Neural cell (in vitro differentiated cells): Measurements from ENCODE around the gene RCC2. TPM values are rescaled to one million over a fixed set of nuclear protein-coding genes. Genes with fewer than 3 reads are reported as not detected.

ENCODE experiments used
- H2AFZ ChIP-seq: fragments of 200-600, 300-800 bp; sonication (generic), shearing (Covaris generic); 2 replicates; pipeline ENCODE4 v1.6.0; 2014; ENCODE audit warnings: low read depth, mild to moderate bottlenecking, antibody characterized with exemption, low read length, moderate library complexity
- H3F3A ChIP-seq: fragments of 200-600 bp; shearing (Covaris generic); 2 replicates; pipeline ENCODE4 v1.6.1; 2016; ENCODE audit warnings: mild to moderate bottlenecking, moderate library complexity, mixed read lengths, antibody characterized with exemption, low read length; ENCODE audit not compliant: insufficient read depth, poor library complexity, severe bottlenecking
- H3K27ac ChIP-seq: fragments of 200-600, 300-800 bp; sonication (generic), shearing (Covaris generic); 2 replicates; pipeline ENCODE4 v1.5.1; 2014; ENCODE audit warnings: mild to moderate bottlenecking, low read length, moderate library complexity
- H3K27me3 ChIP-seq: fragments of 300-800, 200-600 bp; sonication (generic), shearing (Covaris generic); 2 replicates; pipeline ENCODE4 v1.6.0; 2014; ENCODE audit warnings: mild to moderate bottlenecking, low read depth, low read length, moderate library complexity; ENCODE audit not compliant: insufficient read depth
- H3K36me3 ChIP-seq: fragments of 300-800, 200-600 bp; sonication (generic), shearing (Covaris generic); 2 replicates; pipeline ENCODE4 v1.5.1; 2014; ENCODE audit warnings: mild to moderate bottlenecking, antibody characterized with exemption, low read length, moderate library complexity; ENCODE audit not compliant: insufficient read depth
- H3K4me2 ChIP-seq: fragments of 300-800, 200-600 bp; sonication (generic), shearing (Covaris generic); 2 replicates; pipeline ENCODE4 v1.6.0; 2014; ENCODE audit warnings: mild to moderate bottlenecking, low read length
- H3K4me3 ChIP-seq: fragments of 300-800, 200-600 bp; sonication (generic), shearing (Covaris generic); 2 replicates; pipeline ENCODE4 v1.5.1; 2014; ENCODE audit warnings: mild to moderate bottlenecking, low read length, moderate library complexity
- H3K79me2 ChIP-seq: fragments of 200-600 bp; shearing (Covaris generic); replicated peaks from 2 replicates; pipeline ENCODE4 v1.6.0; 2014; ENCODE audit warnings: mild to moderate bottlenecking, low read length, moderate library complexity; ENCODE audit not compliant: insufficient read depth
- H3K9ac ChIP-seq: fragments of 300-800, 200-600 bp; sonication (generic), shearing (Covaris generic); 2 replicates; pipeline ENCODE4 v1.6.1; 2016; ENCODE audit warnings: mild to moderate bottlenecking, low read length, mixed read lengths
- H3K9me2 ChIP-seq: fragments of 200-600 bp; shearing (Covaris generic); 2 replicates; pipeline ENCODE4 v1.6.1; 2016; ENCODE audit warnings: mild to moderate bottlenecking, low read length, mixed read lengths; ENCODE audit not compliant: insufficient read depth
- H3K9me3 ChIP-seq: fragments of 200-600, 300-800 bp; sonication (generic), shearing (Covaris generic); 2 replicates; pipeline ENCODE4 v1.6.1; 2016; ENCODE audit warnings: mild to moderate bottlenecking, mixed run types, low read length, moderate library complexity, mixed read lengths
- H4K20me1 ChIP-seq: fragments of 200-600 bp; shearing (Covaris generic); 2 replicates; pipeline ENCODE4 v1.6.1; 2016; ENCODE audit warnings: mild to moderate bottlenecking, mixed run types; ENCODE audit not compliant: insufficient read depth
- EP300 ChIP-seq: fragments of 450-650 bp; conservative IDR thresholded peaks from 2 replicates; pipeline ENCODE4 v1.6.1; 2014; ENCODE audit warnings: antibody characterized with exemption, mild to moderate bottlenecking, moderate library complexity; ENCODE audit not compliant: poor library complexity, severe bottlenecking
- EZH2 ChIP-seq: fragments of 200-600, 300-800 bp; shearing (Covaris generic), sonication (generic); IDR thresholded peaks from 2 replicates; pipeline ENCODE4 v1.6.1; 2014; ENCODE audit warnings: antibody characterized with exemption, low read length, borderline replicate concordance, mild to moderate bottlenecking; ENCODE audit not compliant: insufficient read depth, poor library complexity, severe bottlenecking
- MXI1 ChIP-seq: fragments of 450-650 bp; conservative IDR thresholded peaks from 2 replicates; pipeline ENCODE4 v1.6.1; 2014; ENCODE audit warnings: antibody characterized with exemption, mild to moderate bottlenecking; ENCODE audit not compliant: poor library complexity, severe bottlenecking
- POLR2AphosphoS5 ChIP-seq: IDR thresholded peaks from 2 replicates; pipeline ENCODE4 v1.6.1; 2012
- RAD21 ChIP-seq: fragments of 450-650 bp; conservative IDR thresholded peaks from 2 replicates; pipeline ENCODE4 v1.6.1; 2014; ENCODE audit warnings: antibody characterized with exemption, mild to moderate bottlenecking, moderate library complexity
- TAF1 ChIP-seq: IDR thresholded peaks from 2 replicates; pipeline ENCODE4 v1.6.1; 2012; ENCODE audit warnings: low read depth
- polyA plus RNA-seq: library from polyadenylated mRNA; depleted of rRNA; stranded (reverse); fragments of >200 nt; gene quantifications from 2 replicates; pipeline ENCODE4 v1.2.3, GENCODE V29; 2014
- TF ChIP-seq, protein P1 (sequence below): fragments of 450-650 bp; IDR thresholded peaks from 2 replicates; pipeline ENCODE4 v1.5.1; 2014; ENCODE audit warnings: antibody characterized with exemption, mild to moderate bottlenecking, moderate library complexity; ENCODE audit not compliant: poor library complexity, severe bottlenecking
- TF ChIP-seq, protein P2 (sequence below): IDR thresholded peaks from 2 replicates; pipeline ENCODE4 v1.6.1; 2012; ENCODE audit warnings: borderline replicate concordance

The RCC2 gene
- polyA plus RNA-seq, 1 donor from 2014 or later: 34.4 TPM

DNA sequence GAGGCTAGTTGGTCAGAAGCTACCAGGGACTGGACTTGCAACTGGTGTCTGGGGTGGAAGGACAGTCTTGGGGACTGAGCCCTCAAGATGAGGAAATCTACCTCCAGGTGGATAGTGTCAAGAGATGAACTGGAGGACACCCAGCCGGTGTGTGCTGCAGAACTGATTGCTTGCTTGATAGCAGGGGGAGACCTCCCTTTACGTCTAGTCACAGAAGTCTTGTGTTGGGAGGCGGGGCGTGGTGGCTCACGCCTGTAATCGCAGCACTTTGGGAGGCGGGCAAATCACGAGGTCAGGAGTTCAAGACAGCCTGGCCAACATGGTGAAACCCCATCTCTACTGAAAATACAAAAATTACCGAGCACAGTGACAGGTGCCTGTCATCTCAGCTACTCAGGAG, 4.9 kb downstream of the RCC2 start:
- no peak overlapping the region for H3K4me3 ChIP-seq
- no peak overlapping the region for H3K4me2 ChIP-seq

DNA sequence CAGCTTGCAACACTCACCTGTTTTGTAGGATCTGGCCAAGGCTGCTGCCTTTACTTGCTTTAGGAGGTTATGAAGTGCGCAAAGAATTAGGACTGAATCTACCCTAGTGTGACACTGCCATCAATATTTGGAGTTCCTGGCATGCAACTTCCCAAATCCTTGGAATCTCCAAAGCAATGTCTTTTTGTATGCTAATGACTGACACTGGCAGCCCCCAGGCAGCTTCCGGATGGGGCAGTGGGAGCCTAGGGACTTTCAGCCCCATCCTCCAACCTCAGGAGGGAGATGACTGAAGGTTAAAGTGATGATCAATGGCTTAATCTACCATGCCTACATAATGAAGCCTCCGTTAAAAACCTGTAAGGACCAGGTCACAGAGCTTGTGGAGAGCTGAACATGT, 5.5 kb downstream of the RCC2 start:
- H3K4me2 ChIP-seq: no peak overlapping the region
- peaks cover 5% of the 10 kb centered on the region for H3K36me3 ChIP-seq
- no peak overlapping the region for H2AFZ ChIP-seq
- TF ChIP-seq MXI1 (no peak), TAF1 (no peak), POLR2AphosphoS5 (no peak)
- H3K27ac ChIP-seq: no peak overlapping the region
- peaks cover 58% of the 10 kb centered on the region for H3K79me2 ChIP-seq
- no peaks in the 10 kb centered on the region for H4K20me1 ChIP-seq
- H3K9me3 ChIP-seq: no peaks in the 10 kb centered on the region
- no peaks in the 10 kb centered on the region for H3K9me2 ChIP-seq
- H3K4me3 ChIP-seq: no peak overlapping the region
- no peak overlapping the region for H3K9ac ChIP-seq
- no peaks in the 10 kb centered on the region for H3K27me3 ChIP-seq
- no peaks in the 10 kb centered on the region for H3F3A ChIP-seq

More for the DNA sequence above, 4.9 kb downstream of the RCC2 start:
- Histone ChIP-seq H3K79me2 (peaks cover 59% of the 10 kb centered on the region), H3K27ac (no peak overlapping the region), H2AFZ (no peak overlapping the region), H3K27me3 (no peaks in the 10 kb centered on the region), H3K9ac (no peak overlapping the region), H3K9me3 (no peaks in the 10 kb centered on the region), H3K36me3 (peaks cover 5% of the 10 kb centered on the region), H3K9me2 (no peaks in the 10 kb centered on the region), H4K20me1 (no peaks in the 10 kb centered on the region), H3F3A (no peaks in the 10 kb centered on the region)
- TF ChIP-seq EZH2: no peak
- TF ChIP-seq, protein P1, sequence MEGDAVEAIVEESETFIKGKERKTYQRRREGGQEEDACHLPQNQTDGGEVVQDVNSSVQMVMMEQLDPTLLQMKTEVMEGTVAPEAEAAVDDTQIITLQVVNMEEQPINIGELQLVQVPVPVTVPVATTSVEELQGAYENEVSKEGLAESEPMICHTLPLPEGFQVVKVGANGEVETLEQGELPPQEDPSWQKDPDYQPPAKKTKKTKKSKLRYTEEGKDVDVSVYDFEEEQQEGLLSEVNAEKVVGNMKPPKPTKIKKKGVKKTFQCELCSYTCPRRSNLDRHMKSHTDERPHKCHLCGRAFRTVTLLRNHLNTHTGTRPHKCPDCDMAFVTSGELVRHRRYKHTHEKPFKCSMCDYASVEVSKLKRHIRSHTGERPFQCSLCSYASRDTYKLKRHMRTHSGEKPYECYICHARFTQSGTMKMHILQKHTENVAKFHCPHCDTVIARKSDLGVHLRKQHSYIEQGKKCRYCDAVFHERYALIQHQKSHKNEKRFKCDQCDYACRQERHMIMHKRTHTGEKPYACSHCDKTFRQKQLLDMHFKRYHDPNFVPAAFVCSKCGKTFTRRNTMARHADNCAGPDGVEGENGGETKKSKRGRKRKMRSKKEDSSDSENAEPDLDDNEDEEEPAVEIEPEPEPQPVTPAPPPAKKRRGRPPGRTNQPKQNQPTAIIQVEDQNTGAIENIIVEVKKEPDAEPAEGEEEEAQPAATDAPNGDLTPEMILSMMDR: no peak
- TF ChIP-seq TAF1: no peak
- no peak for TF ChIP-seq RAD21
- TF ChIP-seq MXI1: no peak
- TF ChIP-seq, protein P2, sequence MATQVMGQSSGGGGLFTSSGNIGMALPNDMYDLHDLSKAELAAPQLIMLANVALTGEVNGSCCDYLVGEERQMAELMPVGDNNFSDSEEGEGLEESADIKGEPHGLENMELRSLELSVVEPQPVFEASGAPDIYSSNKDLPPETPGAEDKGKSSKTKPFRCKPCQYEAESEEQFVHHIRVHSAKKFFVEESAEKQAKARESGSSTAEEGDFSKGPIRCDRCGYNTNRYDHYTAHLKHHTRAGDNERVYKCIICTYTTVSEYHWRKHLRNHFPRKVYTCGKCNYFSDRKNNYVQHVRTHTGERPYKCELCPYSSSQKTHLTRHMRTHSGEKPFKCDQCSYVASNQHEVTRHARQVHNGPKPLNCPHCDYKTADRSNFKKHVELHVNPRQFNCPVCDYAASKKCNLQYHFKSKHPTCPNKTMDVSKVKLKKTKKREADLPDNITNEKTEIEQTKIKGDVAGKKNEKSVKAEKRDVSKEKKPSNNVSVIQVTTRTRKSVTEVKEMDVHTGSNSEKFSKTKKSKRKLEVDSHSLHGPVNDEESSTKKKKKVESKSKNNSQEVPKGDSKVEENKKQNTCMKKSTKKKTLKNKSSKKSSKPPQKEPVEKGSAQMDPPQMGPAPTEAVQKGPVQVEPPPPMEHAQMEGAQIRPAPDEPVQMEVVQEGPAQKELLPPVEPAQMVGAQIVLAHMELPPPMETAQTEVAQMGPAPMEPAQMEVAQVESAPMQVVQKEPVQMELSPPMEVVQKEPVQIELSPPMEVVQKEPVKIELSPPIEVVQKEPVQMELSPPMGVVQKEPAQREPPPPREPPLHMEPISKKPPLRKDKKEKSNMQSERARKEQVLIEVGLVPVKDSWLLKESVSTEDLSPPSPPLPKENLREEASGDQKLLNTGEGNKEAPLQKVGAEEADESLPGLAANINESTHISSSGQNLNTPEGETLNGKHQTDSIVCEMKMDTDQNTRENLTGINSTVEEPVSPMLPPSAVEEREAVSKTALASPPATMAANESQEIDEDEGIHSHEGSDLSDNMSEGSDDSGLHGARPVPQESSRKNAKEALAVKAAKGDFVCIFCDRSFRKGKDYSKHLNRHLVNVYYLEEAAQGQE: no peak

DNA sequence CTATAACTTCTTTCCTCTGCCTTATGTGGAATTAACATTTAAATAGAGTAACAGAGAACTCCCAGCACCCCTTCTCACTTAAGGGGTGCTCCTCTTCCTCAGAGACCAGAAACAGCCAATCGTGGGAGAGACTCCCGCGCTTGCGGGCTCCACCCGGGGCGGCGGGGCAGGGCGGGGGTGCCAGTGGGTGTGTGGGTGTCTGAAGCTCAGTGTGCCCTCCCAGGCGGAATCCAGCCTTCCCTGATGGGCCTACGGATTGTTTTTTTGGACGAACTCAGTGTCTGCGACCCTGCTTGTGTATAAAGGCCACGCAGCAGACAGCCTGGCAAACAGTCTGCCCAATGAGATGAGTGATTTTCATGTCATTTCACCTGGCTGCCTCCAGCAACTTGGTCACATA, 6.2 kb downstream of the RCC2 start:
- Histone ChIP-seq H2AFZ (no peak overlapping the region), H3K9ac (no peak overlapping the region), H3K27me3 (no peaks in the 10 kb centered on the region), H3K36me3 (peaks cover 5% of the 10 kb centered on the region), H4K20me1 (no peaks in the 10 kb centered on the region), H3K9me3 (no peaks in the 10 kb centered on the region), H3K4me2 (no peak overlapping the region), H3K4me3 (no peak overlapping the region), H3K9me2 (no peaks in the 10 kb centered on the region), H3K79me2 (peaks cover 52% of the 10 kb centered on the region), H3K27ac (no peak overlapping the region), H3F3A (no peaks in the 10 kb centered on the region)
- TF ChIP-seq POLR2AphosphoS5 (no peak), EP300 (no peak)
- TF ChIP-seq, protein P2: no peak
